Uterus (tissue), 2 donors: Measurements from ENCODE around the gene DACT1.

Source experiments
- CTCF ChIP-seq, 4 experiments: fragments of 200-600 bp in 2 of 4; fragments of 450-650 bp in 2 of 4; sonication (generic) in 2 of 4; IDR thresholded peaks; one replicate each; pipeline ENCODE4 v1.5.1; 2016 to 2019; ENCODE audit warnings: antibody characterized with exemption in 4 of 4, mild to moderate bottlenecking in 2 of 4, moderate library complexity in 1 of 4
- POLR2A ChIP-seq, 2 donors: fragments of 450-650 bp; IDR thresholded peaks; one replicate each; pipeline ENCODE4 v1.6.1; 2016; ENCODE audit warnings: antibody characterized with exemption in 2 of 2, mild to moderate bottlenecking in 1 of 2, moderate library complexity in 1 of 2

- TF ChIP-seq CTCF (IDR thresholded peaks at IDR 0.05) (no peak), POLR2A (IDR thresholded peaks at IDR 0.05) (no peak)
Measured at GRCh38 chr14:58633831-58634230, 3.9 kb upstream of the DACT1 start.
